ENCODE results near the gene COPZ1.
A peak's percentile ranks its signal among the peaks of the same experiment; 100 is the strongest.
"Not testable (repeated sequence)": the region's sequence is repeated elsewhere in the genome, so short reads cannot be mapped to it uniquely, and the experiment has no call there.

COPZ1 gene

GRCh38 chr12:54351341-54351740 is 26.4 kb downstream of the COPZ1 start:
- no peak overlapping the region for H3K4me3 ChIP-seq (ENCODE audit: low read depth, low read length)
- in situ Hi-C loops (cut with HindIII; ENCODE audit: low sequenced_read_pairs) = loop anchor here (25.0 kb wide), 1 partner anchor 139 kb away; no protein-coding TSS in a partner anchor
- no peak for TF ChIP-seq CTCF (IDR thresholded peaks at IDR 0.05; ENCODE audit: low read depth, low read length)

GRCh38 chr12:54352022-54352531 is 27.1 kb downstream of the COPZ1 start:
- in situ Hi-C loops (cut with HindIII; ENCODE audit: low sequenced_read_pairs) = loop anchor here (25.0 kb wide), 1 partner anchor 140 kb away; no protein-coding TSS in a partner anchor
- DNase-seq (ENCODE audit: low read depth, low spot score) = peak; percentile 93
- no peak for TF ChIP-seq CTCF (IDR thresholded peaks at IDR 0.05; ENCODE audit: low read depth, low read length)
- no peak overlapping the region for H3K4me3 ChIP-seq (ENCODE audit: low read depth, low read length)

More at GRCh38 chr12:54351341-54351740, 26.4 kb downstream of the COPZ1 start:
- DNase-seq (ENCODE audit: low read depth, low spot score) = no peak

- in situ Hi-C loops (cut with HindIII; ENCODE audit: low sequenced_read_pairs) = loop anchor here (25.0 kb wide), 1 partner anchor 141 kb away; no protein-coding TSS in a partner anchor
- no peak overlapping the region for H3K4me3 ChIP-seq (ENCODE audit: low read depth, low read length)
- peak; percentile 73 for DNase-seq (ENCODE audit: low read depth, low spot score)
- no peak for TF ChIP-seq CTCF (IDR thresholded peaks at IDR 0.05; ENCODE audit: low read depth, low read length)
These were observed 28.3 kb downstream of the COPZ1 start for GRCh38 chr12:54352891-54353874.

- DNase-seq (ENCODE audit: low read depth, low spot score) = not testable (repeated sequence)
These were observed 29.3 kb downstream of the COPZ1 start for GRCh38 chr12:54354271-54354670.

GRCh38 chr12:54355104-54355815 is 30.3 kb downstream of the COPZ1 start:
- in situ Hi-C loops (cut with HindIII; ENCODE audit: low sequenced_read_pairs) = loop anchor here (25.0 kb wide), 1 partner anchor 143 kb away; no protein-coding TSS in a partner anchor
- no peak overlapping the region for H3K4me3 ChIP-seq (ENCODE audit: low read depth, low read length)
- DNase-seq (ENCODE audit: low read depth, low spot score) = no peak
- peak; percentile 14 for TF ChIP-seq CTCF (IDR thresholded peaks at IDR 0.05; ENCODE audit: low read depth, low read length)

More at GRCh38 chr12:54354271-54354670, 29.3 kb downstream of the COPZ1 start:
- in situ Hi-C loops (cut with HindIII; ENCODE audit: low sequenced_read_pairs) = loop anchor here (25.0 kb wide), 1 partner anchor 142 kb away; no protein-coding TSS in a partner anchor
- H3K4me3 ChIP-seq (ENCODE audit: low read depth, low read length) = not testable (repeated sequence)

GRCh38 chr12:54356228-54356627 is 31.3 kb downstream of the COPZ1 start:
- H3K4me3 ChIP-seq (ENCODE audit: low read depth, low read length) = no peak overlapping the region
- TF ChIP-seq CTCF (IDR thresholded peaks at IDR 0.05; ENCODE audit: low read depth, low read length) = no peak
- no peak for DNase-seq (ENCODE audit: low read depth, low spot score)
- in situ Hi-C loops (cut with HindIII; ENCODE audit: low sequenced_read_pairs) = loop anchor here (25.0 kb wide), 1 partner anchor 144 kb away; no protein-coding TSS in a partner anchor
